SK-N-SH (cell line): ENCODE results near the gene PIPOX. TPM values are rescaled to one million over a fixed set of nuclear protein-coding genes. Genes with fewer than 3 reads are reported as not detected.

Experiments used
- CTCF ChIA-PET: fragments of 300-600, 350-600 bp; formaldehyde crosslinking; extraction: SDS; loops from one replicate; lab custom pipeline; 2021; lab: Yijun Ruan, JAX
- POLR2A ChIA-PET: fragments of 350-600 bp; sonication (Branson Sonifier 250); formaldehyde crosslinking; extraction: SDS; loops from one replicate; lab custom pipeline; 2020; ENCODE audit warnings: antibody characterized with exemption, inconsistent platforms; lab: Yijun Ruan, JAX
- DNase-seq: peaks from one replicate; pipeline ENCODE4 v3.0.0; 2012
- H2AFZ ChIP-seq: fragments of 200-600 bp; sonication (generic); 2 replicates; pipeline ENCODE4 v1.8.1; 2016; ENCODE audit warnings: antibody characterized with exemption, mild to moderate bottlenecking, low read depth
- H3F3A ChIP-seq: fragments of 200-600 bp; sonication (generic); replicated peaks from 2 replicates; pipeline ENCODE3; 2016; ENCODE audit warnings: antibody characterized with exemption, mild to moderate bottlenecking; ENCODE audit not compliant: insufficient read depth
- H3K27ac ChIP-seq, 2 experiments: fragments of 200-500 bp in 1 of 2; fragments of 200-600 bp in 1 of 2; sonication (Bioruptor generic) in 1 of 2; sonication (generic), shearing (Covaris generic) in 1 of 2; 2 replicates each; pipeline versions ENCODE4 v1.5.1 to v1.6.1; 2014 to 2016; ENCODE audit warnings: low read depth in 2 of 2, inconsistent platforms in 1 of 2, low read length in 1 of 2, mild to moderate bottlenecking in 1 of 2, mixed read lengths in 1 of 2
- H3K27me3 ChIP-seq: fragments of 200-600 bp; sonication (generic), shearing (Covaris generic); 2 replicates; pipeline ENCODE4 v1.6.1; 2016; ENCODE audit warnings: mixed run types; ENCODE audit not compliant: insufficient read depth
- H3K36me3 ChIP-seq, 2 experiments: fragments of 200-500 bp in 1 of 2; fragments of 200-600 bp in 1 of 2; sonication (Bioruptor generic) in 1 of 2; sonication (generic) in 1 of 2; replicated peaks in 1 of 2; 2 replicates each; pipeline versions ENCODE3 to v1.5.1; 2014 to 2016; ENCODE audit warnings: low read length in 1 of 2, mild to moderate bottlenecking in 1 of 2; ENCODE audit not compliant: insufficient read depth in 2 of 2, control insufficient read depth in 1 of 2
- H3K4me1 ChIP-seq, 2 experiments: fragments of 200-500 bp in 1 of 2; fragments of 200-600 bp in 1 of 2; sonication (Bioruptor generic) in 1 of 2; sonication (generic), shearing (Covaris generic) in 1 of 2; 2 replicates each; pipeline versions ENCODE4 v1.5.1 to v1.6.1; 2014 to 2016; ENCODE audit warnings: low read depth in 1 of 2, low read length in 1 of 2, mixed run types in 1 of 2; ENCODE audit not compliant: insufficient read depth in 2 of 2, control insufficient read depth in 1 of 2
- H3K4me2 ChIP-seq: fragments of 200-600 bp; sonication (generic), shearing (Covaris generic); 2 replicates; pipeline ENCODE4 v1.6.1; 2017; ENCODE audit warnings: mixed run types
- H3K4me3 ChIP-seq, 2 experiments: fragments of 200-500 bp in 1 of 2; fragments of 200-600 bp in 1 of 2; sonication (Bioruptor generic) in 1 of 2; sonication (generic), shearing (Covaris generic) in 1 of 2; 2 replicates each; pipeline versions ENCODE4 v1.5.1 to v1.8.1; 2014 to 2016; ENCODE audit warnings: low read depth in 2 of 2, inconsistent platforms in 1 of 2, low read length in 1 of 2, mild to moderate bottlenecking in 1 of 2, mixed read lengths in 1 of 2, moderate library complexity in 1 of 2
- H3K79me2 ChIP-seq: fragments of 200-600 bp; sonication (generic); 2 replicates; pipeline ENCODE4 v1.8.1; 2017; ENCODE audit warnings: mild to moderate bottlenecking; ENCODE audit not compliant: insufficient read depth
- H3K9ac ChIP-seq: fragments of 200-600 bp; sonication (generic); 2 replicates; pipeline ENCODE4 v1.6.1; 2017; ENCODE audit warnings: mixed run types
- H3K9me2 ChIP-seq: fragments of 200-600 bp; sonication (generic); 2 replicates; pipeline ENCODE4 v1.6.1; 2017; ENCODE audit warnings: mixed run types
- H3K9me3 ChIP-seq: fragments of 200-600 bp; sonication (generic); 2 replicates; pipeline ENCODE4 v1.6.1; 2017; ENCODE audit warnings: mixed run types, mild to moderate bottlenecking, moderate library complexity
- H4K20me1 ChIP-seq: fragments of 200-600 bp; sonication (generic); 2 replicates; pipeline ENCODE4 v1.6.1; 2017; ENCODE audit warnings: mild to moderate bottlenecking, mixed run types; ENCODE audit not compliant: insufficient read depth
- ELF1 ChIP-seq: IDR thresholded peaks from 2 replicates; pipeline ENCODE4 v1.4.0; 2012
- FOSL2 ChIP-seq: IDR thresholded peaks from 2 replicates; pipeline ENCODE4 v1.4.0; 2012; ENCODE audit warnings: low read depth, mild to moderate bottlenecking, moderate library complexity, borderline replicate concordance
- FOXM1 ChIP-seq: IDR thresholded peaks from 2 replicates; pipeline ENCODE4 v1.4.0; 2012; ENCODE audit warnings: low read depth, mild to moderate bottlenecking
- JUND ChIP-seq: IDR thresholded peaks from 2 replicates; pipeline ENCODE4 v1.4.0; 2012
- MEF2A ChIP-seq: IDR thresholded peaks from 2 replicates; pipeline ENCODE4 v1.4.0; 2012; ENCODE audit warnings: low read depth, borderline replicate concordance
- NRF1 ChIP-seq: IDR thresholded peaks from 2 replicates; pipeline ENCODE4 v1.6.1; 2012; ENCODE audit warnings: low read depth, mild to moderate bottlenecking, low read length
- POLR2AphosphoS5 ChIP-seq: IDR thresholded peaks from 2 replicates; pipeline ENCODE4 v1.6.1; 2012; ENCODE audit warnings: low read depth, low read length
- RCOR1 ChIP-seq: fragments of 150-350 bp; IDR thresholded peaks from 2 replicates; pipeline ENCODE4 v1.6.1; 2017; ENCODE audit warnings: antibody characterized with exemption, low read length
- RXRA ChIP-seq: IDR thresholded peaks from 2 replicates; pipeline ENCODE4 v1.4.0; 2012; ENCODE audit warnings: low read depth, mild to moderate bottlenecking, borderline replicate concordance
- TAF1 ChIP-seq: IDR thresholded peaks from 2 replicates; pipeline ENCODE4 v1.6.1; 2012; ENCODE audit warnings: low read depth, mild to moderate bottlenecking, low read length, moderate library complexity, borderline replicate concordance
- TCF12 ChIP-seq: IDR thresholded peaks from 2 replicates; pipeline ENCODE4 v1.4.0; 2012
- TEAD4 ChIP-seq: IDR thresholded peaks from 2 replicates; pipeline ENCODE4 v1.4.0; 2012; ENCODE audit warnings: mild to moderate bottlenecking, borderline replicate concordance; ENCODE audit not compliant: insufficient read depth
- USF1 ChIP-seq: IDR thresholded peaks from 2 replicates; pipeline ENCODE4 v1.4.0; 2012; ENCODE audit warnings: low read depth, borderline replicate concordance
- USF2 ChIP-seq: fragments of 150-350 bp; IDR thresholded peaks from 2 replicates; pipeline ENCODE4 v1.6.1; 2017; ENCODE audit warnings: antibody characterized with exemption, low read length, low read depth, borderline replicate concordance
- YY1 ChIP-seq: IDR thresholded peaks from 2 replicates; pipeline ENCODE4 v1.4.0; 2012; ENCODE audit warnings: low read depth, mild to moderate bottlenecking
- WGBS: methylation state at CpG from one replicate; pipeline ENCODE4 v1.1.6; 2017; ENCODE audit warnings: low lambda C conversion rate; 5-methylcytosine and 5-hydroxymethylcytosine counted together
- polyA plus RNA-seq, 3 experiments: library from polyadenylated mRNA; depleted of rRNA; stranded (reverse); fragments of >200 nt; gene quantifications; 2 replicates each; pipeline ENCODE4 v1.2.3, GENCODE V29; 2012
- TF ChIP-seq, protein P1 (sequence below): IDR thresholded peaks from 2 replicates; pipeline ENCODE4 v1.6.1; 2012; ENCODE audit warnings: mild to moderate bottlenecking, low read depth, low read length, moderate library complexity

The PIPOX gene
- polyA plus RNA-seq, 1 of the 3 experiments (the other 2 are of a cell fraction): 0.31 TPM

DNA sequence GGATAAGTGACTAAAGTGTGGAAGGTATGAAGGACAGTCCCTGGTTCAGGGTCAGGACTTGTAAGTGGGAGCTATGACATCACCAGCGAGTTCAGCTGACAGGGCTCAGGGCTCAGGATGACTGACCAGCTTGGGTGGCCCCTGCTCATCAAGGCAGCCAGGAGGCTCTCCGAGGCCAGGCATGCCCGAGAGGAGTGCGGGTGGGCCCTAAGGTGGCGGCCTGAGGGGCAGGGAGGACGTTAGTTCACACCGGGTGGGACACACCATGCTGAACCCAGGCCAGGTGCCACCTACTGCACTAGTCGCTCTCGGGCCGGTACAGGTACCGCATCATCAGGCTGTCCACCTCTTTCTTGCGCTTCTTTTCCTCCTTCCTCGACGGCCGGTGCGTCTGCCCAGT is 36.5 kb downstream of the PIPOX start:
- H3K4me3 ChIP-seq: no peak overlapping the region
- no peaks in the 10 kb centered on the region for H4K20me1 ChIP-seq
- no peak for TF ChIP-seq RCOR1
- TF ChIP-seq TEAD4: no peak
- no peak for TF ChIP-seq POLR2AphosphoS5
- TF ChIP-seq USF2: no peak
- TF ChIP-seq NRF1: no peak
- no peak for TF ChIP-seq JUND
- TF ChIP-seq TAF1: no peak
- TF ChIP-seq FOXM1: no peak
- TF ChIP-seq FOSL2: no peak
- TF ChIP-seq, protein P1, sequence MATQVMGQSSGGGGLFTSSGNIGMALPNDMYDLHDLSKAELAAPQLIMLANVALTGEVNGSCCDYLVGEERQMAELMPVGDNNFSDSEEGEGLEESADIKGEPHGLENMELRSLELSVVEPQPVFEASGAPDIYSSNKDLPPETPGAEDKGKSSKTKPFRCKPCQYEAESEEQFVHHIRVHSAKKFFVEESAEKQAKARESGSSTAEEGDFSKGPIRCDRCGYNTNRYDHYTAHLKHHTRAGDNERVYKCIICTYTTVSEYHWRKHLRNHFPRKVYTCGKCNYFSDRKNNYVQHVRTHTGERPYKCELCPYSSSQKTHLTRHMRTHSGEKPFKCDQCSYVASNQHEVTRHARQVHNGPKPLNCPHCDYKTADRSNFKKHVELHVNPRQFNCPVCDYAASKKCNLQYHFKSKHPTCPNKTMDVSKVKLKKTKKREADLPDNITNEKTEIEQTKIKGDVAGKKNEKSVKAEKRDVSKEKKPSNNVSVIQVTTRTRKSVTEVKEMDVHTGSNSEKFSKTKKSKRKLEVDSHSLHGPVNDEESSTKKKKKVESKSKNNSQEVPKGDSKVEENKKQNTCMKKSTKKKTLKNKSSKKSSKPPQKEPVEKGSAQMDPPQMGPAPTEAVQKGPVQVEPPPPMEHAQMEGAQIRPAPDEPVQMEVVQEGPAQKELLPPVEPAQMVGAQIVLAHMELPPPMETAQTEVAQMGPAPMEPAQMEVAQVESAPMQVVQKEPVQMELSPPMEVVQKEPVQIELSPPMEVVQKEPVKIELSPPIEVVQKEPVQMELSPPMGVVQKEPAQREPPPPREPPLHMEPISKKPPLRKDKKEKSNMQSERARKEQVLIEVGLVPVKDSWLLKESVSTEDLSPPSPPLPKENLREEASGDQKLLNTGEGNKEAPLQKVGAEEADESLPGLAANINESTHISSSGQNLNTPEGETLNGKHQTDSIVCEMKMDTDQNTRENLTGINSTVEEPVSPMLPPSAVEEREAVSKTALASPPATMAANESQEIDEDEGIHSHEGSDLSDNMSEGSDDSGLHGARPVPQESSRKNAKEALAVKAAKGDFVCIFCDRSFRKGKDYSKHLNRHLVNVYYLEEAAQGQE: no peak
- no peak for TF ChIP-seq ELF1
- TF ChIP-seq TCF12: no peak
- no peak for TF ChIP-seq RXRA
- no peak for TF ChIP-seq USF1
- TF ChIP-seq MEF2A: no peak
- TF ChIP-seq YY1: no peak
- TF ChIP-seq, all 33 proteins: peak for 0
- Histone ChIP-seq H3K4me2 (no peak overlapping the region), H3K4me1 (peaks cover 7 to 12% of the 10 kb centered on the region in 2 experiments; a peak in 2 of 4 replicates), H3K27ac (no peak overlapping the region), H3K36me3 (peaks cover 0 to 11% of the 10 kb centered on the region in 2 experiments), H3K9me3 (no peaks in the 10 kb centered on the region), H3K9me2 (no peaks in the 10 kb centered on the region), H3K27me3 (no peaks in the 10 kb centered on the region), H3K79me2 (no peaks in the 10 kb centered on the region), H3F3A (no peaks in the 10 kb centered on the region), H3K9ac (no peak overlapping the region), H2AFZ (no peak overlapping the region)
- ChIA-PET POLR2A (no interaction called here), CTCF (interaction anchor here (1.0 to 2.8 kb wide), 4 partner anchors 30 to 114 kb away, joined by 3 to 10 read pairs (median 8); no protein-coding TSS in a partner anchor)
- 98% methylated on average over 13 of the region's 16 CpGs for WGBS
- no peak for DNase-seq
